ENCODE results near the gene SLC35G6. TPM values are rescaled to one million over a fixed set of nuclear protein-coding genes. Genes with fewer than 3 reads are reported as not detected.

Gene SLC35G6
- total RNA-seq, 3 donors from 2014 or later = not detected

- intact Hi-C loops (cut with DNase I; ENCODE audit: low total_unique reads) = no loop called here
- H3K27ac ChIP-seq = no peak overlapping the region
- TF ChIP-seq POLR2A (IDR thresholded peaks at IDR 0.05) = no peak
- no peak for TF ChIP-seq POLR2AphosphoS5 (IDR thresholded peaks at IDR 0.05)
- no peak for TF ChIP-seq CTCF (IDR thresholded peaks at IDR 0.05)
- DNase-seq (ENCODE audit: low spot score in 2 of 2) = no peak
- peaks cover 8 to 18% of the 10 kb centered on the region in 2 donors for H3K4me1 ChIP-seq
- H3K9me3 ChIP-seq = no peaks in the 10 kb centered on the region
- H3K27me3 ChIP-seq = no peaks in the 10 kb centered on the region
- H3K36me3 ChIP-seq = no peaks in the 10 kb centered on the region
- H3K4me3 ChIP-seq = no peak overlapping the region
Measured at GRCh38 chr17:7441266-7441665, 40.0 kb upstream of the SLC35G6 start.

GRCh38 chr17:7442142-7442541 lies 39.1 kb upstream of the SLC35G6 start:
- Histone ChIP-seq H3K36me3 (no peaks in the 10 kb centered on the region), H3K4me1 (peaks cover 8 to 14% of the 10 kb centered on the region in 2 donors), H3K9me3 (no peaks in the 10 kb centered on the region), H3K27me3 (no peaks in the 10 kb centered on the region), H3K4me3 (no peak overlapping the region), H3K27ac (no peak overlapping the region)
- no peak for DNase-seq (ENCODE audit: low spot score in 2 of 2)
- no peak for TF ChIP-seq POLR2A (IDR thresholded peaks at IDR 0.05)
- no peak for TF ChIP-seq POLR2AphosphoS5 (IDR thresholded peaks at IDR 0.05)
- no peak for TF ChIP-seq CTCF (IDR thresholded peaks at IDR 0.05)
- intact Hi-C loops (cut with DNase I; ENCODE audit: low total_unique reads) = no loop called here

- Histone ChIP-seq H3K4me3 (no peak overlapping the region), H3K9me3 (no peaks in the 10 kb centered on the region), H3K4me1 (peaks cover 8 to 10% of the 10 kb centered on the region in 2 donors), H3K36me3 (no peaks in the 10 kb centered on the region), H3K27ac (peak overlapping the region in 1 of 2 donors; percentile 54), H3K27me3 (no peaks in the 10 kb centered on the region)
- intact Hi-C loops (cut with DNase I; ENCODE audit: low total_unique reads) = no loop called here
- TF ChIP-seq POLR2A (IDR thresholded peaks at IDR 0.05) (no peak), CTCF (IDR thresholded peaks at IDR 0.05) (no peak), POLR2AphosphoS5 (IDR thresholded peaks at IDR 0.05) (no peak)
- DNase-seq (ENCODE audit: low spot score in 2 of 2) = no peak
Measured at GRCh38 chr17:7443499-7444485, 37.5 kb upstream of the SLC35G6 start.

GRCh38 chr17:7444682-7445618 lies 36.3 kb upstream of the SLC35G6 start, which contains the start of gene CHRNB1:
CHRNB1 (plus strand) TSS chr17:7445061; CDS start chr17:7445128, 67 bp downstream.
- TF ChIP-seq CTCF (IDR thresholded peaks at IDR 0.05) (peak in 1 of 3 donors; percentile 11), POLR2A (IDR thresholded peaks at IDR 0.05) (no peak)
- Histone ChIP-seq H3K27me3 (no peaks in the 10 kb centered on the region), H3K36me3 (no peaks in the 10 kb centered on the region), H3K4me3 (peak within 1 kb of the TSS; percentile 20 to 61 (median 54)), H3K27ac (peak within 1 kb of the TSS; percentile 16 to 60), H3K9me3 (no peaks in the 10 kb centered on the region), H3K4me1 (peaks cover 0 to 9% of the 10 kb centered on the region in 2 donors)
- intact Hi-C loops (cut with DNase I; ENCODE audit: low total_unique reads) = no loop called here
- DNase-seq (ENCODE audit: low spot score in 2 of 2) = peak in 1 of 2 donors; percentile 59

Measured in breast epithelium (tissue), 4 donors.